Mesenchymal stem cell (in vitro differentiated cells and primary cell): ENCODE measurements around the gene ANKRD22.

Experiments
- DNase-seq: peaks from one replicate; pipeline ENCODE4 v3.0.0-alpha.2; 2013
- H2AFZ ChIP-seq: one replicate; pipeline ENCODE4 v1.6.1; 2013; ENCODE audit warnings: low read depth, mild to moderate bottlenecking, control low read depth, inconsistent platforms, low read length, moderate library complexity
- H2AK5ac ChIP-seq: 2 replicates; pipeline ENCODE4 v1.6.1; 2013; ENCODE audit warnings: low read length, moderate library complexity, mild to moderate bottlenecking, inconsistent platforms; ENCODE audit not compliant: severe bottlenecking
- H2BK120ac ChIP-seq: one replicate; pipeline ENCODE4 v1.6.1; 2013; ENCODE audit warnings: low read depth, mild to moderate bottlenecking, inconsistent platforms, low read length, moderate library complexity
- H2BK12ac ChIP-seq, 2 experiments: one replicate each; pipeline ENCODE4 v1.6.1; 2013; ENCODE audit warnings: inconsistent platforms in 2 of 2, low read length in 2 of 2, mild to moderate bottlenecking in 2 of 2, moderate library complexity in 2 of 2, control low read depth in 1 of 2
- H2BK15ac ChIP-seq: one replicate; pipeline ENCODE4 v1.6.1; 2013; ENCODE audit warnings: mild to moderate bottlenecking, low read depth, inconsistent platforms; ENCODE audit not compliant: poor library complexity, severe bottlenecking
- H2BK5ac ChIP-seq: 2 replicates; pipeline ENCODE4 v1.6.1; 2013; ENCODE audit warnings: low read depth, mild to moderate bottlenecking, low read length, control low read depth, inconsistent platforms; ENCODE audit not compliant: poor library complexity, severe bottlenecking
- H3K14ac ChIP-seq, 2 experiments: one replicate each; pipeline ENCODE4 v1.6.1; 2013; ENCODE audit warnings: inconsistent platforms in 2 of 2, low read length in 2 of 2, control low read depth in 1 of 2, mild to moderate bottlenecking in 1 of 2, moderate library complexity in 1 of 2
- H3K18ac ChIP-seq, 2 experiments: one replicate each; pipeline ENCODE4 v1.6.1; 2013; ENCODE audit warnings: inconsistent platforms in 2 of 2, low read length in 2 of 2, control low read depth in 1 of 2, low read depth in 1 of 2, mild to moderate bottlenecking in 1 of 2
- H3K23ac ChIP-seq, 2 experiments: one replicate each; pipeline ENCODE4 v1.6.1; 2013; ENCODE audit warnings: inconsistent platforms in 2 of 2, low read length in 2 of 2, mild to moderate bottlenecking in 2 of 2, moderate library complexity in 2 of 2, control low read depth in 1 of 2
- H3K27ac ChIP-seq: 2 replicates; pipeline ENCODE4 v1.5.1; 2013; ENCODE audit warnings: mild to moderate bottlenecking, moderate library complexity, low read length, control low read depth, inconsistent platforms; ENCODE audit not compliant: poor library complexity, severe bottlenecking
- H3K27me3 ChIP-seq, 2 experiments: 2 replicates each; pipeline versions ENCODE4 v1.6.1 to v1.7.0; 2013; ENCODE audit warnings: low read length in 2 of 2, mild to moderate bottlenecking in 2 of 2, moderate library complexity in 2 of 2, control low read depth in 1 of 2, inconsistent platforms in 1 of 2; ENCODE audit not compliant: control insufficient read depth in 1 of 2, insufficient read depth in 1 of 2
- H3K36me3 ChIP-seq, 2 experiments: 2 replicates each; pipeline versions ENCODE4 v1.6.1 to v1.7.0; 2013; ENCODE audit warnings: low read length in 2 of 2, control low read depth in 1 of 2, inconsistent platforms in 1 of 2, low read depth in 1 of 2, mild to moderate bottlenecking in 1 of 2; ENCODE audit not compliant: insufficient read depth in 2 of 2, control insufficient read depth in 1 of 2
- H3K4ac ChIP-seq, 2 experiments: one replicate each; pipeline ENCODE4 v1.6.1; 2013; ENCODE audit warnings: inconsistent platforms in 2 of 2, low read length in 2 of 2, mild to moderate bottlenecking in 2 of 2, moderate library complexity in 2 of 2, control low read depth in 1 of 2, low read depth in 1 of 2
- H3K4me1 ChIP-seq: 2 replicates; pipeline ENCODE4 v1.6.1; 2013; ENCODE audit warnings: low read depth, low read length, control low read depth; ENCODE audit not compliant: control insufficient read depth, insufficient read depth
- H3K4me2 ChIP-seq: 2 replicates; pipeline ENCODE4 v1.6.1; 2013; ENCODE audit warnings: low read length, mild to moderate bottlenecking, inconsistent platforms; ENCODE audit not compliant: poor library complexity, severe bottlenecking
- H3K4me3 ChIP-seq, 2 experiments: 2 replicates each; pipeline versions ENCODE4 v1.5.1 to v1.7.0; 2013; ENCODE audit warnings: low read length in 2 of 2, mild to moderate bottlenecking in 2 of 2, control low read depth in 1 of 2, low read depth in 1 of 2; ENCODE audit not compliant: insufficient read depth in 1 of 2
- H3K79me1 ChIP-seq: replicated peaks from 2 replicates; pipeline ENCODE4 v1.6.1; 2013; ENCODE audit warnings: mild to moderate bottlenecking, control low read depth, low read length, inconsistent platforms; ENCODE audit not compliant: poor library complexity, severe bottlenecking
- H3K9ac ChIP-seq: 2 replicates; pipeline ENCODE4 v1.7.0; 2013; ENCODE audit warnings: mild to moderate bottlenecking, low read length, moderate library complexity
- H3K9me3 ChIP-seq: 2 replicates; pipeline ENCODE4 v1.7.0; 2013; ENCODE audit warnings: mild to moderate bottlenecking, low read length; ENCODE audit not compliant: control insufficient read depth
- H4K8ac ChIP-seq: one replicate; pipeline ENCODE4 v1.6.1; 2013; ENCODE audit warnings: inconsistent platforms, mild to moderate bottlenecking, low read length, moderate library complexity
- H4K91ac ChIP-seq: one replicate; pipeline ENCODE4 v1.6.1; 2013; ENCODE audit warnings: mild to moderate bottlenecking, low read length, inconsistent platforms
- WGBS: methylation state at CpG from one replicate; pipeline ENCODE4 v1.1.7; 2013; ENCODE audit warnings: mixed read lengths; 5-methylcytosine and 5-hydroxymethylcytosine counted together

Gene ANKRD22

GRCh38 chr10:88791924-88792323 is 59.7 kb downstream of the ANKRD22 start:
- H3K23ac ChIP-seq: no peak overlapping the region
- H3K27ac ChIP-seq: no peak overlapping the region
- H3K4me3 ChIP-seq: no peak overlapping the region
- WGBS: 47% methylated on average over 2 of the region's 2 CpGs
- H3K9ac ChIP-seq: no peak overlapping the region
- no peak overlapping the region for H2BK120ac ChIP-seq
- no peak overlapping the region for H3K14ac ChIP-seq
- no peak overlapping the region for H2AFZ ChIP-seq
- H3K4ac ChIP-seq: no peak overlapping the region
- H3K9me3 ChIP-seq: no peaks in the 10 kb centered on the region
- H4K91ac ChIP-seq: no peak overlapping the region
- no peak overlapping the region for H3K18ac ChIP-seq
- H3K4me1 ChIP-seq: peaks cover 4% of the 10 kb centered on the region
- no peak overlapping the region for H4K8ac ChIP-seq
- peak; percentile 45 for DNase-seq
- H2AK5ac ChIP-seq: no peak overlapping the region
- H3K36me3 ChIP-seq: no peaks in the 10 kb centered on the region
- no peak overlapping the region for H2BK12ac ChIP-seq
- H3K79me1 ChIP-seq: no peaks in the 10 kb centered on the region
- no peaks in the 10 kb centered on the region for H3K27me3 ChIP-seq
- H2BK5ac ChIP-seq: no peak overlapping the region
- no peak overlapping the region for H2BK15ac ChIP-seq
- H3K4me2 ChIP-seq: no peak overlapping the region

- peaks cover 2% of the 10 kb centered on the region for H3K4me1 ChIP-seq
- no peaks in the 10 kb centered on the region for H3K36me3 ChIP-seq
- H3K27ac ChIP-seq: no peak overlapping the region
- H2BK120ac ChIP-seq: no peak overlapping the region
- H3K23ac ChIP-seq: no peak overlapping the region
- H3K27me3 ChIP-seq: no peaks in the 10 kb centered on the region
- H4K91ac ChIP-seq: no peak overlapping the region
- no peak overlapping the region for H4K8ac ChIP-seq
- H3K4ac ChIP-seq: no peak overlapping the region
- no peak overlapping the region for H2AFZ ChIP-seq
- H3K9ac ChIP-seq: no peak overlapping the region
- H3K18ac ChIP-seq: no peak overlapping the region
- no peaks in the 10 kb centered on the region for H3K79me1 ChIP-seq
- H2BK12ac ChIP-seq: no peak overlapping the region
- no peak overlapping the region for H2AK5ac ChIP-seq
- H3K9me3 ChIP-seq: no peaks in the 10 kb centered on the region
- no peak for DNase-seq
- no peak overlapping the region for H3K14ac ChIP-seq
- H3K4me3 ChIP-seq: no peak overlapping the region
- H2BK15ac ChIP-seq: no peak overlapping the region
- no peak overlapping the region for H2BK5ac ChIP-seq
- no peak overlapping the region for H3K4me2 ChIP-seq
These were observed 62.7 kb downstream of the ANKRD22 start for GRCh38 chr10:88788924-88789323.

- Histone ChIP-seq H3K79me1 (no peaks in the 10 kb centered on the region), H3K14ac (no peak overlapping the region), H2BK15ac (no peak overlapping the region), H3K18ac (no peak overlapping the region), H3K4me3 (no peak overlapping the region), H3K4me2 (no peak overlapping the region), H3K9me3 (no peaks in the 10 kb centered on the region), H2BK12ac (no peak overlapping the region), H3K36me3 (no peaks in the 10 kb centered on the region), H3K9ac (no peak overlapping the region), H2AFZ (no peak overlapping the region), H3K23ac (no peak overlapping the region), H2AK5ac (no peak overlapping the region), H3K27me3 (no peaks in the 10 kb centered on the region), H2BK5ac (no peak overlapping the region), H4K91ac (no peak overlapping the region), H4K8ac (no peak overlapping the region), H2BK120ac (no peak overlapping the region), H3K4ac (no peak overlapping the region), H3K27ac (no peak overlapping the region), H3K4me1 (no peaks in the 10 kb centered on the region)
- WGBS: 82% methylated on average over 5 of the region's 5 CpGs
- no peak for DNase-seq
These were observed 64.2 kb downstream of the ANKRD22 start for GRCh38 chr10:88787463-88787862.

GRCh38 chr10:88786032-88786770 is 65.4 kb downstream of the ANKRD22 start:
- Histone ChIP-seq H3K4ac (no peak overlapping the region), H2BK12ac (peak overlapping the region in 1 of 2 experiments; percentile 28), H4K8ac (no peak overlapping the region), H2BK15ac (no peak overlapping the region), H3K79me1 (no peaks in the 10 kb centered on the region), H3K9me3 (no peaks in the 10 kb centered on the region), H3K14ac (peak overlapping the region in 1 of 2 experiments; percentile 35), H3K18ac (peak overlapping the region in 1 of 2 experiments; percentile 18), H4K91ac (no peak overlapping the region), H3K4me3 (peak overlapping the region in 1 of 2 experiments; percentile 7), H2BK5ac (no peak overlapping the region), H3K4me2 (no peak overlapping the region), H2AK5ac (no peak overlapping the region), H3K4me1 (no peaks in the 10 kb centered on the region), H2BK120ac (no peak overlapping the region), H3K27me3 (no peaks in the 10 kb centered on the region), H3K23ac (no peak overlapping the region), H3K36me3 (no peaks in the 10 kb centered on the region), H3K27ac (no peak overlapping the region), H2AFZ (no peak overlapping the region), H3K9ac (no peak overlapping the region)
- WGBS: 91% methylated on average over 10 of the region's 10 CpGs
- no peak for DNase-seq
